HCT116 (cell line): ENCODE data around the gene TTC9B. TPM values are rescaled to one million over a fixed set of nuclear protein-coding genes. Genes with fewer than 3 reads are reported as not detected.

ENCODE experiments used
- ATAC-seq: fragments of 200-7000 bp; cut with Tn5 transposase; 2 replicates; pipeline ENCODE4 v1.9.1; 2020; ENCODE audit warnings: mild to moderate bottlenecking, moderate library complexity
- BruUV-seq: library from RNA; stranded (reverse); fragments of 400-500 nt; replicated peaks from 2 replicates; lab custom pipeline; 2021; lab: Mats Ljungman, UMichigan
- CTCF ChIA-PET: fragments of 300-600 bp; sonication (Branson Sonifier 250); formaldehyde crosslinking; loops from one replicate; lab custom pipeline; 2021; ENCODE audit warnings: antibody characterized with exemption; lab: Charles Lee
- POLR2A ChIA-PET: fragments of 300-600, 350-600 bp; sonication (Branson Sonifier 250); formaldehyde crosslinking; loops from one replicate; lab custom pipeline; 2021; ENCODE audit warnings: antibody characterized with exemption; lab: Charles Lee
- RAD21 ChIA-PET, 2 experiments: fragments of 300-600 bp; sonication (Branson Sonifier 250); formaldehyde crosslinking; loops; one replicate each; lab custom pipeline; 2023; ENCODE audit warnings: low total read pairs in 2 of 2; ENCODE audit not compliant: uncharacterized antibody in 2 of 2, unreplicated experiment in 2 of 2, low non-redundant PET in 1 of 2; lab: Charles Lee
- DNase-seq: peaks from one replicate; pipeline ENCODE4 v3.0.0-alpha.2; 2010; ENCODE audit warnings: low read depth, low spot score
- H2AFZ ChIP-seq: fragments of 200-600 bp; shearing (Covaris generic), sonication (generic); 2 replicates; pipeline ENCODE4 v1.6.1; 2017; ENCODE audit warnings: low read depth, mixed run types, mixed read lengths, antibody characterized with exemption, low read length; ENCODE audit not compliant: poor library complexity, severe bottlenecking
- H3K27ac ChIP-seq: 2 replicates; pipeline ENCODE4 v1.5.1; 2012; ENCODE audit warnings: low read depth, low read length
- H3K27me3 ChIP-seq: fragments of 200-600 bp; sonication (generic); 2 replicates; pipeline ENCODE4 v1.6.1; 2016; ENCODE audit warnings: mixed run types, low read length, mixed read lengths; ENCODE audit not compliant: insufficient read depth
- H3K36me3 ChIP-seq, 2 experiments: fragments of 200-500 bp in 1 of 2; fragments of 200-600 bp in 1 of 2; sonication (Bioruptor generic) in 1 of 2; sonication (generic) in 1 of 2; 2 replicates each; pipeline versions ENCODE4 v1.5.1 to v1.6.1; 2014 to 2016; ENCODE audit warnings: low read length in 2 of 2, inconsistent platforms in 1 of 2, mixed read lengths in 1 of 2, mixed run types in 1 of 2; ENCODE audit not compliant: insufficient read depth in 2 of 2, control insufficient read depth in 1 of 2
- H3K4me1 ChIP-seq, 2 experiments: fragments of 200-600 bp in 1 of 2; sonication (generic) in 1 of 2; 2 replicates each; pipeline versions ENCODE4 v1.5.1 to v1.6.1; 2012 to 2017; ENCODE audit warnings: low read length in 2 of 2, inconsistent platforms in 1 of 2, mild to moderate bottlenecking in 1 of 2, mixed read lengths in 1 of 2, mixed run types in 1 of 2, moderate library complexity in 1 of 2; ENCODE audit not compliant: insufficient read depth in 2 of 2, control insufficient read depth in 1 of 2
- H3K4me2 ChIP-seq: fragments of 200-600 bp; sonication (generic); 2 replicates; pipeline ENCODE4 v1.6.1; 2017; ENCODE audit warnings: mixed run types, low read length, mixed read lengths
- H3K4me3 ChIP-seq, 2 experiments: fragments of 200-600 bp in 1 of 2; sonication (generic) in 1 of 2; replicated peaks in 1 of 2; 2 replicates each; pipeline ENCODE4 v1.5.1; 2011 to 2016; ENCODE audit warnings: low read length in 2 of 2, control low read depth in 1 of 2, low read depth in 1 of 2, mild to moderate bottlenecking in 1 of 2, mixed read lengths in 1 of 2, mixed run types in 1 of 2
- H3K79me2 ChIP-seq: fragments of 200-600 bp; sonication (generic); 2 replicates; pipeline ENCODE4 v1.6.1; 2017; ENCODE audit warnings: mild to moderate bottlenecking, mixed run types, low read length, moderate library complexity, mixed read lengths; ENCODE audit not compliant: insufficient read depth
- H3K9ac ChIP-seq: fragments of 200-600 bp; sonication (generic); 2 replicates; pipeline ENCODE4 v1.6.1; 2016; ENCODE audit warnings: low read length, mixed read lengths
- H3K9me2 ChIP-seq: fragments of 200-600 bp; sonication (generic), shearing (Covaris generic); 2 replicates; pipeline ENCODE4 v1.6.1; 2017; ENCODE audit warnings: mixed run types, mild to moderate bottlenecking, moderate library complexity; ENCODE audit not compliant: insufficient read depth
- H3K9me3 ChIP-seq, 2 experiments: fragments of 200-500 bp in 1 of 2; fragments of 200-600 bp in 1 of 2; sonication (Bioruptor generic) in 1 of 2; sonication (generic) in 1 of 2; 2 replicates each; pipeline ENCODE4 v1.6.1; 2014 to 2017; ENCODE audit warnings: low read length in 2 of 2, mixed read lengths in 2 of 2, inconsistent platforms in 1 of 2, low read depth in 1 of 2, mild to moderate bottlenecking in 1 of 2, mixed run types in 1 of 2, moderate library complexity in 1 of 2; ENCODE audit not compliant: control insufficient read depth in 1 of 2, insufficient read depth in 1 of 2
- H4K20me1 ChIP-seq: fragments of 200-600 bp; sonication (generic), shearing (Covaris generic); 2 replicates; pipeline ENCODE4 v1.6.1; 2017; ENCODE audit warnings: mixed run types, mild to moderate bottlenecking, moderate library complexity; ENCODE audit not compliant: insufficient read depth
- CBX3 ChIP-seq: IDR thresholded peaks from 2 replicates; pipeline ENCODE4 v1.6.1; 2012; ENCODE audit warnings: low read depth
- ELF1 ChIP-seq: IDR thresholded peaks from 2 replicates; pipeline ENCODE4 v1.6.1; 2012; ENCODE audit warnings: low read depth, borderline replicate concordance
- EZH2phosphoT487 ChIP-seq: fragments of 200-600 bp; IDR thresholded peaks from 2 replicates; pipeline ENCODE4 v1.6.1; 2018; ENCODE audit warnings: antibody characterized with exemption, borderline replicate concordance
- JUND ChIP-seq: IDR thresholded peaks from 2 replicates; pipeline ENCODE4 v1.6.1; 2012
- RAD21 ChIP-seq: IDR thresholded peaks from 2 replicates; pipeline ENCODE4 v1.6.1; 2012; ENCODE audit warnings: low read depth, mild to moderate bottlenecking
- SIN3A ChIP-seq: IDR thresholded peaks from 2 replicates; pipeline ENCODE4 v1.6.1; 2012; ENCODE audit warnings: low read depth
- SP1 ChIP-seq: IDR thresholded peaks from 2 replicates; pipeline ENCODE4 v1.6.1; 2012; ENCODE audit warnings: low read depth
- TCF7L2 ChIP-seq: IDR thresholded peaks from 2 replicates; pipeline ENCODE4 v1.7.0; 2011; ENCODE audit warnings: borderline replicate concordance, inconsistent platforms; ENCODE audit not compliant: insufficient read depth, insufficient read length; ENCODE audit errors: extremely low read depth
- YY1 ChIP-seq: IDR thresholded peaks from 2 replicates; pipeline ENCODE4 v1.6.1; 2011; ENCODE audit warnings: low read length, low read depth, moderate library complexity, mild to moderate bottlenecking; ENCODE audit not compliant: insufficient replicate concordance; ENCODE audit errors: extremely low read depth
- ZFX ChIP-seq: fragments of 450-650 bp; IDR thresholded peaks from 2 replicates; pipeline ENCODE4 v1.6.1; 2017
- ZNF274 ChIP-seq: fragments of 200-500 bp; sonication (Bioruptor generic); IDR thresholded peaks from 2 replicates; pipeline ENCODE4 v1.6.1; 2014; ENCODE audit warnings: mild to moderate bottlenecking, low read depth, low read length, inconsistent platforms
- intact Hi-C: fragments of 100-400 bp; cut with micrococcal nuclease; formaldehyde crosslinking; loops from 2 replicates; pipeline ENCODE4 v1.10.0; 2022
- total RNA-seq: library from RNA; stranded (reverse); gene quantifications from one replicate; pipeline ENCODE4 v1.2.1, GENCODE V29; 2021; ENCODE audit not compliant: unreplicated experiment

The TTC9B gene
- total RNA-seq, 1 experiment from 2014 or later, result 1.7 TPM

GRCh38 chr19:40253611-40254092, 35.5 kb upstream of the TTC9B start:
- ChIA-PET POLR2A (no interaction called here), CTCF (no interaction called here), RAD21 (no interaction called here)
- Histone ChIP-seq H3K9ac (no peak overlapping the region), H3K4me2 (no peak overlapping the region), H2AFZ (no peak overlapping the region), H3K27me3 (no peaks in the 10 kb centered on the region), H3K4me1 (peaks cover 13 to 15% of the 10 kb centered on the region in 2 experiments; a peak in 2 of 4 replicates), H3K36me3 (peaks cover 14 to 24% of the 10 kb centered on the region in 2 experiments; a peak in 3 of 4 replicates), H3K27ac (no peak overlapping the region), H3K4me3 (no peak overlapping the region), H3K79me2 (peaks cover 14% of the 10 kb centered on the region; the same call in 1 of the 2 replicates), H3K9me3 (no peaks in the 10 kb centered on the region), H3K9me2 (no peaks in the 10 kb centered on the region), H4K20me1 (no peaks in the 10 kb centered on the region)
- no peak for TF ChIP-seq SIN3A
- no peak for TF ChIP-seq ZFX
- TF ChIP-seq CBX3, result no peak
- no peak for ATAC-seq
- no peak for DNase-seq
- no TSS peak for BruUV-seq
- intact Hi-C loops, result no loop called here

- Histone ChIP-seq H3K36me3 (peaks cover 14 to 24% of the 10 kb centered on the region in 2 experiments; a peak in 3 of 4 replicates), H3K4me3 (no peak overlapping the region), H2AFZ (no peak overlapping the region), H3K9me3 (no peaks in the 10 kb centered on the region), H3K4me2 (no peak overlapping the region), H3K27me3 (no peaks in the 10 kb centered on the region), H3K79me2 (peaks cover 4% of the 10 kb centered on the region; the same call in 1 of the 2 replicates), H3K9me2 (no peaks in the 10 kb centered on the region), H3K4me1 (peaks cover 9 to 10% of the 10 kb centered on the region in 2 experiments; a peak in 2 of 4 replicates), H3K9ac (no peak overlapping the region), H4K20me1 (no peaks in the 10 kb centered on the region), H3K27ac (no peak overlapping the region)
- no peak for ATAC-seq
- CTCF ChIA-PET, result no interaction called here
- RAD21 ChIA-PET, result no interaction called here
- POLR2A ChIA-PET, result no interaction called here
- BruUV-seq, result no TSS peak
- intact Hi-C loops, result no loop called here
- DNase-seq, result no peak
- no peak for TF ChIP-seq EZH2phosphoT487
- TF ChIP-seq YY1, result no peak
- no peak for TF ChIP-seq ZNF274
- TF ChIP-seq ELF1, result no peak
- TF ChIP-seq SIN3A, result no peak
- no peak for TF ChIP-seq ZFX
- no peak for TF ChIP-seq TCF7L2
- no peak for TF ChIP-seq SP1
- no peak for TF ChIP-seq CBX3
- no peak for TF ChIP-seq RAD21
- no peak for TF ChIP-seq JUND
These were observed 34.2 kb upstream of the TTC9B start for GRCh38 chr19:40252395-40252794.
